ENCODE results near the gene CNKSR3. TPM values are rescaled to one million over a fixed set of nuclear protein-coding genes. Genes with fewer than 3 reads are reported as not detected.

CNKSR3 gene
- total RNA-seq, 1 experiment from 2014 or later = 3.9 TPM

- no peak for TF ChIP-seq CTCF (IDR thresholded peaks at IDR 0.05; ENCODE audit: unreplicated experiment)
- no peaks in the 10 kb centered on the region for H3K36me3 Mint-ChIP-seq (ENCODE audit: insufficient read depth, unreplicated experiment)
- H3K4me3 Mint-ChIP-seq (ENCODE audit: unreplicated experiment) = no peak overlapping the region
- CTCF ChIA-PET = no interaction called here
- peaks cover 9% of the 10 kb centered on the region for H3K4me1 Mint-ChIP-seq (ENCODE audit: insufficient read depth, unreplicated experiment)
- H3K9me3 Mint-ChIP-seq (ENCODE audit: unreplicated experiment) = no peaks in the 10 kb centered on the region
- H3K27me3 Mint-ChIP-seq (ENCODE audit: insufficient read depth, unreplicated experiment) = no peaks in the 10 kb centered on the region
- intact Hi-C loops (cut with micrococcal nuclease) = loop anchor here (5.0 kb wide), 1 partner anchor 104 kb away; no protein-coding TSS in a partner anchor
- POLR2A ChIA-PET = interaction anchor here (0.7 to 1.6 kb wide), 2 partner anchors 10 to 1121 kb away, joined by 3 read pairs; no protein-coding TSS in a partner anchor
- no peak for DNase-seq (ENCODE audit: unreplicated experiment)
- no TSS peak for BruUV-seq (replicated peaks)
- no peak overlapping the region for H3K27ac Mint-ChIP-seq (ENCODE audit: low read depth, unreplicated experiment)
Observed at GRCh38 chr6:154513601-154514320, 3.3 kb upstream of the CNKSR3 start.

- ChIA-PET CTCF (interaction anchor here (0.6 to 1.4 kb wide), 2 partner anchors 136 to 162 kb away, joined by 3 read pairs; no protein-coding TSS in a partner anchor), POLR2A (interaction anchor here (0.6 kb wide), 1 partner anchor 87 kb away, joined by 3 read pairs; no protein-coding TSS in a partner anchor)
- no peaks in the 10 kb centered on the region for H3K27me3 Mint-ChIP-seq (ENCODE audit: insufficient read depth, unreplicated experiment)
- H3K36me3 Mint-ChIP-seq (ENCODE audit: insufficient read depth, unreplicated experiment) = no peaks in the 10 kb centered on the region
- H3K27ac Mint-ChIP-seq (ENCODE audit: low read depth, unreplicated experiment) = no peak overlapping the region
- no peak overlapping the region for H3K4me3 Mint-ChIP-seq (ENCODE audit: unreplicated experiment)
- BruUV-seq (replicated peaks) = no TSS peak
- no peak for TF ChIP-seq CTCF (IDR thresholded peaks at IDR 0.05; ENCODE audit: unreplicated experiment)
- no peaks in the 10 kb centered on the region for H3K9me3 Mint-ChIP-seq (ENCODE audit: unreplicated experiment)
- intact Hi-C loops (cut with micrococcal nuclease) = loop anchor here (5.0 kb wide), 1 partner anchor 105 kb away; no protein-coding TSS in a partner anchor
- peaks cover 15% of the 10 kb centered on the region for H3K4me1 Mint-ChIP-seq (ENCODE audit: insufficient read depth, unreplicated experiment)
- no peak for DNase-seq (ENCODE audit: unreplicated experiment)
Observed at GRCh38 chr6:154512201-154512600, 1.7 kb upstream of the CNKSR3 start.

- no TSS peak for BruUV-seq (replicated peaks)
Observed at GRCh38 chr6:154511791-154512190, 1.3 kb upstream of the CNKSR3 start.

More at GRCh38 chr6:154511791-154512190, 1.3 kb upstream of the CNKSR3 start:
- Mint-ChIP-seq H3K27ac (ENCODE audit: low read depth, unreplicated experiment) (no peak overlapping the region), H3K36me3 (ENCODE audit: insufficient read depth, unreplicated experiment) (no peaks in the 10 kb centered on the region), H3K4me1 (ENCODE audit: insufficient read depth, unreplicated experiment) (peaks cover 15% of the 10 kb centered on the region), H3K4me3 (ENCODE audit: unreplicated experiment) (peak overlapping the region; percentile 43), H3K9me3 (ENCODE audit: unreplicated experiment) (no peaks in the 10 kb centered on the region), H3K27me3 (ENCODE audit: insufficient read depth, unreplicated experiment) (no peaks in the 10 kb centered on the region)
- CTCF ChIA-PET = interaction anchor here (1.4 kb wide), 1 partner anchor 162 kb away, joined by 3 read pairs; no protein-coding TSS in a partner anchor
- intact Hi-C loops (cut with micrococcal nuclease) = loop anchor here (5.0 kb wide), 1 partner anchor 106 kb away; no protein-coding TSS in a partner anchor
- POLR2A ChIA-PET = interaction anchor here (0.6 to 2.9 kb wide), 2 partner anchors 14 to 88 kb away, joined by 3 to 6 read pairs; no protein-coding TSS in a partner anchor
- peak; percentile 14 for DNase-seq (ENCODE audit: unreplicated experiment)
- no peak for TF ChIP-seq CTCF (IDR thresholded peaks at IDR 0.05; ENCODE audit: unreplicated experiment)

Data from MCF 10A (cell line).